H1 (cell line): ENCODE measurements around the gene LDLRAD3. TPM values are rescaled to one million over a fixed set of nuclear protein-coding genes. Genes with fewer than 3 reads are reported as not detected.

ENCODE experiments used
- CTCF ChIA-PET: fragments of 300-600 bp; sonication (Branson Sonifier 250); formaldehyde crosslinking; loops from one replicate; lab custom pipeline; 2021; ENCODE audit not compliant: partially characterized antibody; lab: Charles Lee
- POLR2A ChIA-PET: fragments of 300-600 bp; sonication (Branson Sonifier 250); formaldehyde crosslinking; loops from one replicate; lab custom pipeline; 2021; ENCODE audit warnings: inconsistent platforms; ENCODE audit not compliant: partially characterized antibody; lab: Charles Lee
- DNase-seq, 2 experiments: peaks; one replicate each; pipeline versions ENCODE4 v3.0.0 to v3.0.0-alpha.2; 2010 to 2022; ENCODE audit warnings: low spot score in 2 of 2, low read depth in 1 of 2, mixed read lengths in 1 of 2
- FAIRE-seq: peaks from 2 replicates; lab custom pipeline; 2011; peaks lifted over from hg19 to GRCh38; lab: Jason Lieb, UNC
- H2AFZ ChIP-seq: 2 replicates; pipeline ENCODE4 v1.8.1; 2012; ENCODE audit warnings: low read length, inconsistent platforms
- H2AK5ac ChIP-seq: 2 replicates; pipeline ENCODE4 v1.6.1; 2013; ENCODE audit warnings: low read depth, low read length
- H2BK120ac ChIP-seq: replicated peaks from 2 replicates; pipeline ENCODE3; 2013; ENCODE audit warnings: low read depth, low read length, inconsistent platforms
- H2BK12ac ChIP-seq: 2 replicates; pipeline ENCODE4 v1.6.1; 2013; ENCODE audit warnings: low read depth, low read length
- H2BK15ac ChIP-seq: 2 replicates; pipeline ENCODE4 v1.6.1; 2013; ENCODE audit warnings: low read length
- H2BK20ac ChIP-seq: 2 replicates; pipeline ENCODE4 v1.6.1; 2013; ENCODE audit warnings: low read length
- H2BK5ac ChIP-seq: 2 replicates; pipeline ENCODE4 v1.6.1; 2013; ENCODE audit warnings: low read depth, low read length
- H3K14ac ChIP-seq: 2 replicates; pipeline ENCODE4 v1.6.1; 2013; ENCODE audit warnings: inconsistent platforms; ENCODE audit not compliant: insufficient read length
- H3K18ac ChIP-seq: 2 replicates; pipeline ENCODE4 v1.6.1; 2013; ENCODE audit warnings: low read length; ENCODE audit errors: extremely low read depth
- H3K23ac ChIP-seq: 2 replicates; pipeline ENCODE4 v1.6.1; 2013; ENCODE audit warnings: inconsistent platforms; ENCODE audit not compliant: insufficient read length
- H3K23me2 ChIP-seq: 2 replicates; pipeline ENCODE4 v1.6.1; 2013; ENCODE audit warnings: low read depth, low read length
- H3K27ac ChIP-seq: 2 replicates; pipeline ENCODE4 v1.6.1; 2011; ENCODE audit warnings: low read depth, low read length, inconsistent platforms
- H3K27me3 ChIP-seq, 4 experiments: replicated peaks in 1 of 4; 1 replicate in 1 of 4; 2 replicates in 3 of 4; pipeline versions ENCODE4 v1.6.1 to v1.8.1; 2011 to 2013; ENCODE audit warnings: low read length in 3 of 4, mild to moderate bottlenecking in 3 of 4, inconsistent platforms in 2 of 4, mixed read lengths in 2 of 4, moderate library complexity in 1 of 4; ENCODE audit not compliant: control insufficient read depth in 3 of 4, insufficient read depth in 3 of 4; ENCODE audit errors: extremely low read depth in 1 of 4
- H3K36me3 ChIP-seq, 4 experiments: 2 replicates each; pipeline versions ENCODE4 v1.6.1 to v1.8.1; 2011 to 2013; ENCODE audit warnings: mild to moderate bottlenecking in 4 of 4, low read length in 3 of 4, moderate library complexity in 2 of 4, control low read depth in 1 of 4, inconsistent platforms in 1 of 4; ENCODE audit not compliant: insufficient read depth in 4 of 4, control insufficient read depth in 2 of 4
- H3K4ac ChIP-seq: replicated peaks from 2 replicates; pipeline ENCODE3; 2013; ENCODE audit warnings: low read length, low read depth, mixed read lengths, inconsistent platforms; ENCODE audit not compliant: insufficient read length
- H3K4me1 ChIP-seq, 4 experiments: replicated peaks in 1 of 4; 1 replicate in 1 of 4; 2 replicates in 3 of 4; pipeline versions ENCODE4 v1.6.1 to v1.8.1; 2011 to 2013; ENCODE audit warnings: low read length in 3 of 4, inconsistent platforms in 2 of 4, mixed read lengths in 1 of 4; ENCODE audit not compliant: insufficient read depth in 4 of 4, control insufficient read depth in 3 of 4
- H3K4me2 ChIP-seq, 2 experiments: 2 replicates each; pipeline versions ENCODE4 v1.6.1 to v1.8.1; 2011 to 2013; ENCODE audit warnings: low read depth in 2 of 2, low read length in 2 of 2, control low read depth in 1 of 2, inconsistent platforms in 1 of 2, mild to moderate bottlenecking in 1 of 2; ENCODE audit not compliant: insufficient read depth in 1 of 2
- H3K4me3 ChIP-seq, 4 experiments: fragments of 200-600, 300-600 bp in 1 of 4; sonication (generic), shearing (Covaris generic), sonication (Bioruptor Twin) in 1 of 4; 2 replicates each; pipeline versions ENCODE4 v1.5.1 to v1.8.1; 2011 to 2016; ENCODE audit warnings: low read length in 4 of 4, low read depth in 3 of 4, control low read depth in 2 of 4, inconsistent platforms in 2 of 4, mild to moderate bottlenecking in 2 of 4, mixed read lengths in 1 of 4, moderate library complexity in 1 of 4; ENCODE audit not compliant: insufficient read depth in 2 of 4; ENCODE audit errors: extremely low read depth in 1 of 4
- H3K56ac ChIP-seq: replicated peaks from 2 replicates; pipeline ENCODE3; 2013; ENCODE audit warnings: low read depth, mild to moderate bottlenecking, mixed read lengths, low read length, inconsistent platforms; ENCODE audit not compliant: insufficient read length
- H3K79me1 ChIP-seq: 2 replicates; pipeline ENCODE4 v1.6.1; 2013; ENCODE audit warnings: low read depth, low read length, control low read depth
- H3K79me2 ChIP-seq, 2 experiments: 2 replicates each; pipeline versions ENCODE4 v1.6.1 to v1.8.1; 2012 to 2013; ENCODE audit warnings: low read length in 2 of 2, mild to moderate bottlenecking in 2 of 2, inconsistent platforms in 1 of 2; ENCODE audit not compliant: insufficient read depth in 2 of 2, control insufficient read depth in 1 of 2
- H3K9ac ChIP-seq, 4 experiments: replicated peaks in 1 of 4; 1 replicate in 1 of 4; 2 replicates in 3 of 4; pipeline versions ENCODE4 v1.6.1 to v1.8.1; 2011 to 2013; ENCODE audit warnings: low read depth in 3 of 4, low read length in 3 of 4, control low read depth in 2 of 4, mild to moderate bottlenecking in 2 of 4, moderate library complexity in 2 of 4, inconsistent platforms in 1 of 4; ENCODE audit errors: extremely low read depth in 1 of 4
- H3K9me3 ChIP-seq, 2 experiments: 2 replicates each; pipeline versions ENCODE4 v1.6.1 to v1.8.1; 2012 to 2013; ENCODE audit warnings: mild to moderate bottlenecking in 2 of 2, moderate library complexity in 2 of 2, control low read depth in 1 of 2, inconsistent platforms in 1 of 2, low read depth in 1 of 2, low read length in 1 of 2, mixed read lengths in 1 of 2; ENCODE audit not compliant: insufficient read depth in 2 of 2
- H4K20me1 ChIP-seq, 2 experiments: replicated peaks in 1 of 2; 2 replicates each; pipeline versions ENCODE3 to v1.8.1; 2011 to 2013; ENCODE audit warnings: inconsistent platforms in 2 of 2, low read length in 2 of 2, mild to moderate bottlenecking in 1 of 2; ENCODE audit not compliant: insufficient read depth in 2 of 2, control insufficient read depth in 1 of 2
- H4K5ac ChIP-seq: 2 replicates; pipeline ENCODE4 v1.6.1; 2013; ENCODE audit warnings: low read length, low read depth, mixed read lengths, inconsistent platforms; ENCODE audit not compliant: insufficient read length
- H4K8ac ChIP-seq: 2 replicates; pipeline ENCODE4 v1.8.0; 2013; ENCODE audit warnings: mild to moderate bottlenecking, moderate library complexity, low read length, inconsistent platforms; ENCODE audit not compliant: insufficient read depth; ENCODE audit errors: extremely low read depth
- H4K91ac ChIP-seq: replicated peaks from 2 replicates; pipeline ENCODE3; 2013; ENCODE audit warnings: low read length, mixed read lengths, inconsistent platforms; ENCODE audit not compliant: insufficient read length
- CEBPB ChIP-seq: IDR thresholded peaks from 2 replicates; pipeline ENCODE4 v1.6.1; 2012; ENCODE audit warnings: low read depth, low read length
- PHF8 ChIP-seq: fragments of 200-600 bp; sonication (generic); conservative IDR thresholded peaks from 2 replicates; pipeline ENCODE4 v1.7.1; 2012; ENCODE audit warnings: low read depth, mild to moderate bottlenecking, inconsistent platforms, low read length, moderate library complexity
- POLR2A ChIP-seq, 2 experiments: IDR thresholded peaks; 1 replicate in 1 of 2; 2 replicates in 1 of 2; pipeline ENCODE4 v1.6.1; 2011; ENCODE audit warnings: low read depth in 2 of 2, low read length in 2 of 2, mild to moderate bottlenecking in 2 of 2; ENCODE audit errors: control extremely low read depth in 1 of 2
- SIN3A ChIP-seq, 2 experiments: IDR thresholded peaks in 1 of 2; conservative IDR thresholded peaks in 1 of 2; 2 replicates each; pipeline ENCODE4 v1.6.1; 2011 to 2012; ENCODE audit warnings: low read length in 2 of 2, improper control_type of control experiment in 1 of 2, low read depth in 1 of 2, mild to moderate bottlenecking in 1 of 2
- SP2 ChIP-seq: IDR thresholded peaks from 2 replicates; pipeline ENCODE4 v1.6.1; 2012; ENCODE audit warnings: mild to moderate bottlenecking, low read length, inconsistent platforms
- WGBS, 2 experiments: shearing (Covaris generic) in 1 of 2; methylation state at CpG; one replicate each; pipeline versions ENCODE4 v1.1.6 to v1.1.7; 2013 to 2015; ENCODE audit warnings: low lambda C conversion rate in 2 of 2, mixed read lengths in 2 of 2, inconsistent platforms in 1 of 2, low coverage in 1 of 2, missing lambda C conversion rate in 1 of 2; ENCODE audit not compliant: insufficient replicate concordance in 2 of 2, insufficient coverage in 1 of 2, insufficient read length in 1 of 2; ENCODE audit errors: extremely low coverage in 1 of 2, missing lambda C conversion rate in 1 of 2; 5-methylcytosine and 5-hydroxymethylcytosine counted together
- polyA plus RNA-seq, 7 experiments: library from polyadenylated mRNA; depleted of rRNA in 3 of 7; stranded (reverse) in 5 of 7; unstranded in 2 of 7; fragments of >200 nt in 5 of 7; fragments of 200-250 nt in 2 of 7; gene quantifications; 1 replicate in 5 of 7; 2 replicates in 1 of 7; 4 replicates in 1 of 7; pipeline versions ENCODE4 v1.2.1 to v1.2.3, GENCODE V29; 2011 to 2013; ENCODE audit warnings: missing spikeins in 2 of 7, mixed read lengths in 2 of 7
- total RNA-seq: library from RNA; stranded (reverse); fragmentation: NEBNext Ultra II Directional; extraction: Animal tissue kit (Norgen Biotek cat#: 25700); gene quantifications from 2 replicates; pipeline ENCODE4 v1.2.1, GENCODE V29; 2021
- TF ChIP-seq, protein P1 (sequence below): IDR thresholded peaks from 2 replicates; pipeline ENCODE4 v1.6.1; 2012; ENCODE audit warnings: inconsistent platforms
- TF ChIP-seq, protein P2 (sequence below): IDR thresholded peaks from 2 replicates; pipeline ENCODE4 v1.6.1; 2012; ENCODE audit warnings: low read length, inconsistent platforms

Gene LDLRAD3
- total and polyA plus RNA-seq, 2 of the 8 experiments (the other 6 are each of a cell fraction or from before 2014, with no cell fraction given), result 18.6 to 22.8 TPM

DNA sequence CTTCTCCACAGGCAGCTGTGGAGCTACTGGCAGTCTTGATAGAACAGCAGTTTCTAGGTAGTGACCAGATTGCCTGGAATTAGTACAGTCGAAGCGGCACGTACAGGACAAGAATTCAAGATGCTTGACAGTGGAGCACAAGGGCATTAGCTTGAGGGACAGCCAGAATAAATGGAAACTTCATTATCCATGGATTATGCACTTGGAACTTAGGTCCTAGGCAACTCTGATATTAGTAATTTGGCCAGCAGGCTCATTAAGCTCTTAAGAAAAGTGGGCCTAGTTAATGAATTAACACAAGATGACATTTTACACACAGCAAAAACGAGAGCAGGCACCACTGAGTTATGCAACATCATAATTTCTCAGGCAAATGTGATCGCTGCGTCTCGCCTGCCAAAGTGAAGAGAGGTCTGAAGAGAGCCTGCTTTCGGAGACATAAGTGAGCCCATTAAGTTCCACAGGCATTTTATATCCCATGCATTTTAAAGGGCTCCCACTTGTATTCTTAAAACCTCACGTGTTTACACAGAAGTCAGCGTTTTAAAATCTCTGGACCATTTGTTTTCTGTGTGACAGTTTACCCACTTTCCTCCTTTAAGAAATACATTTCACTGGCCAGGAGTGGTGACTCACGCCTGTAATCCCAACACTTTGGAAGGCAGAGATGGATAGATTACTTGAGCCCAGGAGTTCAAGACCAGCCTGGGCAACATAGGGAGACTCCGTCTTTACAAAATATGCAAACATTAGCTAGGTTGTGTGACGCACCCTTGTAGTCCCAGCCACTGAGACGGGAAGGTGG is 279.2 kb downstream of the LDLRAD3 start:
- no peak overlapping the region for H3K4ac ChIP-seq
- 0 out of 8 replicates have a peak, but pooled peaks cover 0 to 2% (median 0%) of the 10 kb centered on the region in 4 experiments for H3K36me3 ChIP-seq
- FAIRE-seq, result no peak
- no peak overlapping the region for H2AFZ ChIP-seq
- no peak for DNase-seq
- no peak overlapping the region for H3K18ac ChIP-seq
- no peaks in the 10 kb centered on the region for H3K79me1 ChIP-seq
- no peak overlapping the region for H3K4me2 ChIP-seq
- no peak overlapping the region for H2BK12ac ChIP-seq
- ChIA-PET POLR2A (interaction anchor here (0.8 kb wide), 1 partner anchor 39 kb away, joined by 4 read pairs; no protein-coding TSS in a partner anchor), CTCF (interaction anchor here (1.0 to 1.6 kb wide), 5 partner anchors 11 to 401 kb away, joined by 3 to 5 read pairs (median 3); no protein-coding TSS in a partner anchor)
- no peak overlapping the region for H2BK15ac ChIP-seq
- no peak overlapping the region for H4K8ac ChIP-seq
- H3K4me1 ChIP-seq, result no peaks in the 10 kb centered on the region
- H2BK5ac ChIP-seq, result no peak overlapping the region
- H4K91ac ChIP-seq, result no peak overlapping the region
- H3K23ac ChIP-seq, result no peak overlapping the region
- WGBS, 2 experiments, result 90% methylated on average over 14 of the region's 14 CpGs; no CpG with 5 or more reads in 1 of the 2 experiments
- no peak overlapping the region for H3K56ac ChIP-seq
- TF ChIP-seq CEBPB, result no peak
- TF ChIP-seq SP2, result no peak
- no peak for TF ChIP-seq POLR2A (IDR thresholded peaks at IDR 0.05; ENCODE audit: control extremely low read depth in 1 of 2, low read depth in 2 of 2, low read length in 2 of 2)
- no peak for TF ChIP-seq SIN3A (conservative IDR thresholded peaks at IDR 0.05 in 1 of 2, IDR thresholded peaks at IDR 0.05 in 1 of 2; ENCODE audit: low read depth in 1 of 2, low read length in 2 of 2)
- no peak for TF ChIP-seq PHF8
- TF ChIP-seq, protein P1, sequence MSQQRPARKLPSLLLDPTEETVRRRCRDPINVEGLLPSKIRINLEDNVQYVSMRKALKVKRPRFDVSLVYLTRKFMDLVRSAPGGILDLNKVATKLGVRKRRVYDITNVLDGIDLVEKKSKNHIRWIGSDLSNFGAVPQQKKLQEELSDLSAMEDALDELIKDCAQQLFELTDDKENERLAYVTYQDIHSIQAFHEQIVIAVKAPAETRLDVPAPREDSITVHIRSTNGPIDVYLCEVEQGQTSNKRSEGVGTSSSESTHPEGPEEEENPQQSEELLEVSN, result no peak
- TF ChIP-seq, protein P2, sequence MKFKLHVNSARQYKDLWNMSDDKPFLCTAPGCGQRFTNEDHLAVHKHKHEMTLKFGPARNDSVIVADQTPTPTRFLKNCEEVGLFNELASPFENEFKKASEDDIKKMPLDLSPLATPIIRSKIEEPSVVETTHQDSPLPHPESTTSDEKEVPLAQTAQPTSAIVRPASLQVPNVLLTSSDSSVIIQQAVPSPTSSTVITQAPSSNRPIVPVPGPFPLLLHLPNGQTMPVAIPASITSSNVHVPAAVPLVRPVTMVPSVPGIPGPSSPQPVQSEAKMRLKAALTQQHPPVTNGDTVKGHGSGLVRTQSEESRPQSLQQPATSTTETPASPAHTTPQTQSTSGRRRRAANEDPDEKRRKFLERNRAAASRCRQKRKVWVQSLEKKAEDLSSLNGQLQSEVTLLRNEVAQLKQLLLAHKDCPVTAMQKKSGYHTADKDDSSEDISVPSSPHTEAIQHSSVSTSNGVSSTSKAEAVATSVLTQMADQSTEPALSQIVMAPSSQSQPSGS, result no peak
- TF ChIP-seq, all 59 proteins: peak for 0
- Histone ChIP-seq H2AK5ac (no peak overlapping the region), H3K9ac (no peak overlapping the region), H3K14ac (no peak overlapping the region), H3K9me3 (0 out of 4 replicates have a peak, but pooled peaks cover 3 to 7% of the 10 kb centered on the region in 2 experiments), H3K27ac (no peak overlapping the region), H3K4me3 (no peak overlapping the region), H4K20me1 (no peaks in the 10 kb centered on the region), H3K27me3 (no peaks in the 10 kb centered on the region), H2BK20ac (no peak overlapping the region), H3K23me2 (no peaks in the 10 kb centered on the region), H3K79me2 (no peaks in the 10 kb centered on the region), H4K5ac (no peak overlapping the region), H2BK120ac (no peak overlapping the region)
